HTERT RPE-1 (cell line): ENCODE measurements around the gene EDRF1.

Experiments
- in situ Hi-C: fragments of 300-500 bp; cut with MboI; formaldehyde crosslinking; loops from 4 replicates; pipeline ENCODE4 v1.14.3; 2020; ENCODE audit warnings: low sequenced_read_pairs

The EDRF1 gene

GRCh38 chr10:125761961-125762360 is 42.5 kb downstream of the EDRF1 start:
- in situ Hi-C loops = no loop called here

GRCh38 chr10:125762692-125763648 is 43.5 kb downstream of the EDRF1 start:
- in situ Hi-C loops = no loop called here

GRCh38 chr10:125765835-125766234 is 46.3 kb downstream of the EDRF1 start:
- in situ Hi-C loops = no loop called here

- in situ Hi-C loops = no loop called here
Observed at GRCh38 chr10:125766511-125766910, 47.0 kb downstream of the EDRF1 start.

- in situ Hi-C loops = no loop called here
Observed at GRCh38 chr10:125768219-125768855, 48.8 kb downstream of the EDRF1 start.

- in situ Hi-C loops = no loop called here
Observed at GRCh38 chr10:125769175-125769574, 49.7 kb downstream of the EDRF1 start.

- in situ Hi-C loops = no loop called here
Observed at GRCh38 chr10:125770844-125771243, 51.3 kb downstream of the EDRF1 start.

- in situ Hi-C loops = no loop called here
Observed at GRCh38 chr10:125772112-125772863, 52.8 kb downstream of the EDRF1 start.

GRCh38 chr10:125772864-125773180 is 53.3 kb downstream of the EDRF1 start:
- in situ Hi-C loops = no loop called here

- in situ Hi-C loops = no loop called here
Observed at GRCh38 chr10:125773687-125774543, 54.4 kb downstream of the EDRF1 start.

GRCh38 chr10:125774581-125775191 is 55.2 kb downstream of the EDRF1 start:
- in situ Hi-C loops = no loop called here

- in situ Hi-C loops = no loop called here
Observed at GRCh38 chr10:125775491-125776106, 56.1 kb downstream of the EDRF1 start, which contains the start of gene MMP21. Gene MMP21 (minus strand): TSS chr10:125775821. CDS start chr10:125775821, 0 bp downstream.

GRCh38 chr10:125777806-125778205 is 58.3 kb downstream of the EDRF1 start:
- in situ Hi-C loops = no loop called here

- in situ Hi-C loops = no loop called here
Observed at GRCh38 chr10:125778556-125778955, 59.0 kb downstream of the EDRF1 start.

GRCh38 chr10:125779403-125780327 is 60.2 kb downstream of the EDRF1 start:
- in situ Hi-C loops = no loop called here

GRCh38 chr10:125781374-125781773 is 61.9 kb downstream of the EDRF1 start:
- in situ Hi-C loops = no loop called here

GRCh38 chr10:125782054-125782453 is 62.5 kb downstream of the EDRF1 start:
- in situ Hi-C loops = no loop called here

- in situ Hi-C loops = no loop called here
Observed at GRCh38 chr10:125782616-125783015, 63.1 kb downstream of the EDRF1 start.

GRCh38 chr10:125783408-125783807 is 63.9 kb downstream of the EDRF1 start:
- in situ Hi-C loops = no loop called here
